Activated CD8-positive, alpha-beta T cell treated with anti-CD3 and anti-CD28 coated beads for 36 hours (primary cell): ENCODE data around the gene SLC22A13. TPM values are rescaled to one million over a fixed set of nuclear protein-coding genes. Genes with fewer than 3 reads are reported as not detected.

Experiments used
- ATAC-seq: fragments of 200-7000 bp; cut with Tn5 transposase; one replicate; pipeline ENCODE4 v1.10.0; 2021; ENCODE audit warnings: mild to moderate bottlenecking, moderate library complexity
- CTCF ChIA-PET: fragments of 350-600 bp; sonication (Branson Sonifier 250); formaldehyde crosslinking; loops from one replicate; lab custom pipeline; 2021; ENCODE audit warnings: antibody characterized with exemption; lab: Charles Lee
- POLR2A ChIA-PET: fragments of 350-600 bp; sonication (Branson Sonifier 250); formaldehyde crosslinking; loops from one replicate; lab custom pipeline; 2021; ENCODE audit warnings: antibody characterized with exemption; lab: Charles Lee
- DNase-seq: peaks from one replicate; pipeline ENCODE4 v3.0.0-alpha.2; 2020
- H3K27ac Mint-ChIP-seq: one replicate; pipeline ENCODE4 v1.8.0; 2021; ENCODE audit warnings: mild to moderate bottlenecking, mixed read lengths
- H3K27me3 Mint-ChIP-seq: one replicate; pipeline ENCODE4 v1.8.0; 2021; ENCODE audit warnings: mixed read lengths
- H3K36me3 Mint-ChIP-seq: one replicate; pipeline ENCODE4 v1.8.0; 2021; ENCODE audit warnings: low read depth, mixed read lengths
- H3K4me1 Mint-ChIP-seq: one replicate; pipeline ENCODE4 v1.8.0; 2021; ENCODE audit warnings: low read depth, mixed read lengths
- H3K4me3 Mint-ChIP-seq: one replicate; pipeline ENCODE4 v1.8.0; 2021; ENCODE audit warnings: mild to moderate bottlenecking, moderate library complexity, mixed read lengths
- H3K9me3 Mint-ChIP-seq: one replicate; pipeline ENCODE4 v1.8.0; 2021; ENCODE audit warnings: mixed read lengths
- intact Hi-C: fragments of 100-400 bp; cut with micrococcal nuclease; formaldehyde crosslinking; loops from one replicate; pipeline ENCODE4 v1.10.0; 2022
- total RNA-seq, 2 experiments: library from RNA; stranded (reverse); gene quantifications; one replicate each; pipeline ENCODE4 v1.2.3, GENCODE V29; 2021
- TF ChIP-seq, protein P1 (sequence below): fragments of 200-600 bp; IDR thresholded peaks from one replicate; pipeline ENCODE4 v1.8.0; 2022; ENCODE audit warnings: antibody characterized with exemption, mild to moderate bottlenecking

SLC22A13 gene
- total RNA-seq, 2 experiments from 2014 or later: 0.18 to 0.31 TPM

DNA sequence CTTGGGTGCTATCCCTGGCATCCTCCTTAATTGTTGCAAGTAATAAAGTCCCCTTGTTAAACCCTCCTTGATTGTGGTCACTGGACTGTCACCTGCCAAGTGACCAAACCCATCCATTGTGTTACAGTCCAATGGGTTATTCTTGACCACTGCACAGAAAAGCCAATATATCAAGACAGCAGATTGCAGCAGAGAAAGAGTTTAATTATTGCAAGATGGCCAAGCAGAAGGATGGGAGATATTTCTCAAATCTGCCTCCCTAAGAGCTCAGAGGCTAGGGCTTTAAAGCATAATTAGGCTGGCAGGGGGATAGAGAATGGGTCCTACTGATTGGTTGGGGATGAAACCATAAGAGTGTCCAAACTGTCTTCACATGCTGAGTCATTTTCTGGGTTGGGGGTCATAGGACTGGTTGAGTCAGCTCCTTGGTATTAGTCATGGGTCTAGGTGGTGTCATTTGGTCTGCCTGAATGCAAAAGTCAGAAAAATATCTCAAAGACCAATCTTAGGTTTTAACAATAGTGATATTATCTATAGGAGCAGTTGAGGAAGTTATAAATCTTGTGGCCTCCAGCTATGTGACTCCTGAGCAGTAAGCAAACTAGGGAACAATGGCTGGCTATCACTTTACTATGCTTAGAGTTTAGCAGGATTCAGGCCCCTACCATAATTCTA lies 61.9 kb downstream of the SLC22A13 start:
- ATAC-seq (peak; percentile 73), DNase-seq (peak; percentile 10)
- ChIA-PET CTCF (interaction anchor here (0.7 to 1.5 kb wide), 4 partner anchors 26 to 353 kb away, joined by 3 to 4 read pairs (median 4); no protein-coding TSS in a partner anchor), POLR2A (interaction anchor here (1.1 kb wide), 1 partner anchor 13 kb away, joined by 3 read pairs; no protein-coding TSS in a partner anchor)
- no peaks in the 10 kb centered on the region for H3K4me1 Mint-ChIP-seq
- TF ChIP-seq, protein P1, sequence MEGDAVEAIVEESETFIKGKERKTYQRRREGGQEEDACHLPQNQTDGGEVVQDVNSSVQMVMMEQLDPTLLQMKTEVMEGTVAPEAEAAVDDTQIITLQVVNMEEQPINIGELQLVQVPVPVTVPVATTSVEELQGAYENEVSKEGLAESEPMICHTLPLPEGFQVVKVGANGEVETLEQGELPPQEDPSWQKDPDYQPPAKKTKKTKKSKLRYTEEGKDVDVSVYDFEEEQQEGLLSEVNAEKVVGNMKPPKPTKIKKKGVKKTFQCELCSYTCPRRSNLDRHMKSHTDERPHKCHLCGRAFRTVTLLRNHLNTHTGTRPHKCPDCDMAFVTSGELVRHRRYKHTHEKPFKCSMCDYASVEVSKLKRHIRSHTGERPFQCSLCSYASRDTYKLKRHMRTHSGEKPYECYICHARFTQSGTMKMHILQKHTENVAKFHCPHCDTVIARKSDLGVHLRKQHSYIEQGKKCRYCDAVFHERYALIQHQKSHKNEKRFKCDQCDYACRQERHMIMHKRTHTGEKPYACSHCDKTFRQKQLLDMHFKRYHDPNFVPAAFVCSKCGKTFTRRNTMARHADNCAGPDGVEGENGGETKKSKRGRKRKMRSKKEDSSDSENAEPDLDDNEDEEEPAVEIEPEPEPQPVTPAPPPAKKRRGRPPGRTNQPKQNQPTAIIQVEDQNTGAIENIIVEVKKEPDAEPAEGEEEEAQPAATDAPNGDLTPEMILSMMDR: no peak
- H3K36me3 Mint-ChIP-seq: no peaks in the 10 kb centered on the region
- H3K9me3 Mint-ChIP-seq: no peaks in the 10 kb centered on the region
- no peak overlapping the region for H3K4me3 Mint-ChIP-seq
- peaks cover 2% of the 10 kb centered on the region for H3K27me3 Mint-ChIP-seq
- intact Hi-C loops: no loop called here
- no peak overlapping the region for H3K27ac Mint-ChIP-seq

Other genes starting within 250 kb of the SLC22A13 start
- 1 to 10 TPM; 6.2 to 8.2 TPM for gene PLCD1, start 236.2 kb upstream of the SLC22A13 start, total RNA-seq
- under 1 TPM; 0.20 to 0.36 TPM for gene DLEC1, start 226.6 kb upstream of the SLC22A13 start, total RNA-seq
- gene ACAA1, start 128.7 kb upstream of the SLC22A13 start, total RNA-seq: 10 to 100 TPM; 70.1 to 72.0 TPM
- gene MYD88, start 127.2 kb upstream of the SLC22A13 start, total RNA-seq: 10 to 100 TPM; 29.3 to 31.8 TPM
- 10 to 100 TPM; 56.5 to 57.9 TPM for gene OXSR1, start 100.3 kb upstream of the SLC22A13 start, total RNA-seq
- not detected for gene SLC22A14, start 16.5 kb downstream of the SLC22A13 start, total RNA-seq
- gene XYLB, start 81.0 kb downstream of the SLC22A13 start, total RNA-seq: 1 to 10 TPM; 4.4 to 4.7 TPM
- 1 to 10 TPM; 5.4 to 6.9 TPM for gene ACVR2B, start 188.1 kb downstream of the SLC22A13 start, total RNA-seq
- 10 to 100 TPM; 16.8 to 17.7 TPM for gene EXOG, start 230.5 kb downstream of the SLC22A13 start, total RNA-seq